GM12878 (cell line): ENCODE results near the gene PES1.

Experiments used
- CTCF ChIP-seq, 3 experiments: IDR thresholded peaks in 2 of 3; conservative IDR thresholded peaks in 1 of 3; 2 replicates each; pipeline ENCODE4 v1.5.1; 2011; ENCODE audit warnings: low read depth in 3 of 3, low read length in 3 of 3, mild to moderate bottlenecking in 3 of 3, control low read depth in 2 of 3, moderate library complexity in 2 of 3, inconsistent platforms in 1 of 3, mixed read lengths in 1 of 3; ENCODE audit not compliant: control insufficient read depth in 2 of 3, insufficient read depth in 1 of 3; ENCODE audit errors: extremely low read depth in 1 of 3
- FOXK2 ChIP-seq: fragments of 450-650 bp; IDR thresholded peaks from 2 replicates; pipeline ENCODE4 v1.6.1; 2017; ENCODE audit warnings: mild to moderate bottlenecking, moderate library complexity
- GABPA ChIP-seq: IDR thresholded peaks from 2 replicates; pipeline ENCODE4 v1.6.1; 2014; ENCODE audit warnings: antibody characterized with exemption, low read depth, mild to moderate bottlenecking, inconsistent platforms
- NR2C2 ChIP-seq: IDR thresholded peaks from 2 replicates; pipeline ENCODE4 v1.6.1; 2011; ENCODE audit warnings: borderline replicate concordance, low read depth; ENCODE audit not compliant: control insufficient read depth, insufficient read length
- PBX3 ChIP-seq: IDR thresholded peaks from 2 replicates; pipeline ENCODE4 v1.6.1; 2011; ENCODE audit warnings: mild to moderate bottlenecking, low read depth, low read length, moderate library complexity; ENCODE audit not compliant: insufficient replicate concordance
- POLR2A ChIP-seq: IDR thresholded peaks from 2 replicates; pipeline ENCODE4 v1.6.1; 2011; ENCODE audit warnings: low read depth, mild to moderate bottlenecking, low read length
- RFX5 ChIP-seq: IDR thresholded peaks from 2 replicates; pipeline ENCODE4 v1.6.1; 2011; ENCODE audit warnings: low read depth, low read length, improper control_type of control experiment
- SMC3 ChIP-seq: IDR thresholded peaks from 2 replicates; pipeline ENCODE4 v1.6.1; 2011; ENCODE audit warnings: low read length, improper control_type of control experiment, borderline replicate concordance
- SREBF2 ChIP-seq: IDR thresholded peaks from 2 replicates; pipeline ENCODE4 v1.6.1; 2012; ENCODE audit warnings: mild to moderate bottlenecking, low read length
- SUPT20H ChIP-seq: IDR thresholded peaks from 2 replicates; pipeline ENCODE4 v1.6.1; 2011; ENCODE audit warnings: low read depth, mild to moderate bottlenecking, low read length, moderate library complexity, borderline replicate concordance; ENCODE audit not compliant: control insufficient read depth
- SUZ12 ChIP-seq: fragments of 200-600 bp; sonication (generic); IDR thresholded peaks from one replicate; pipeline ENCODE4 v1.6.1; 2018; ENCODE audit warnings: antibody characterized with exemption, mild to moderate bottlenecking; ENCODE audit not compliant: unreplicated experiment
- TAF1 ChIP-seq: IDR thresholded peaks from 2 replicates; pipeline ENCODE4 v1.6.1; 2011; ENCODE audit warnings: mild to moderate bottlenecking, low read depth, low read length, borderline replicate concordance

DNA sequence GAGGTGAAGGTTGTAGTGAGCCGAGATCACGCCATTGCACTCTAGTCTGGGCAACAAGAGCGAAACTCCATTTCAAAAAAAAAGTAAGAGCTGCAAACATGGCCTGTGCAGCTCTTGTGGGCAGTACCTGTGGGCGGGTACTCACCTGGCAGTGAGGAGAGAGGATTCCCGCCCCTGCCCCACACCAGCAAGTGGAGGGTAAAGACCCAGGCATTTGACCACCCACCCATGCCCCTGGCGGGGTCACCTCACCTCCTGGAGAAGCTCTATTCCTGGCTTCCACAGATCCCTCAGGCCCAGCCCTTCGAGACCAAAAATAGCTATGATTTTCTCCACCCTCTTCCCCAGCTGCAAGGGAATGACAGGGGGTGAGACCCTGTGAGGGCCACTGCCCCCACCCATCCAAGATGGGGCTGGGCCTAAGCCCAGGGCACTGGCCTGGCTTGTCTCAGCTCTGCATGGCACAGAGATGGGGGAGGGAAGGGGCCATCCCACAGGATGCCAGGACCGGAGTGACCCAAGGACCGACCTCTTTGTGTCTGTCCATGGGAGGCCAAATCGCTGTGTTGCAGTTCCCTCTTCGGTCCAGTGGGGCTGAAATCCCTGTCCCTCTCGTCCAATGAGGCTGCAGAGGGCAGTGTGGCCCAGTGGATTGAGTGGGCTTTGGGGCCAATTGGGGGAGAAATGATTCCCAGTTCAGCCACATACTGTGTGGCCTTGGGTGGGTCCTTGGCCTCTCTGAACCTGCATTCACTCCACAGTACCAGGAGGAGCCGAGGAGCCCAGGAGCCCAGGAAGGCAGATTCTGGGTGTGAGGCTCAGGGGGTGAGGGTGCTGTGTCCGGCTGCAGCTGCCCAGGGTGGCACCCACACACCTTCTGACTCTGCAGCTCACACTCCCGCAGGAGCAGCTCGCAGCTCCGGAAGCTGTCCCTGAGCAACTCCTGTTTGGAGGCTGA lies 59.8 kb downstream of the PES1 start:
- TF ChIP-seq NR2C2 (no peak), SREBF2 (no peak), CTCF (IDR thresholded peaks at IDR 0.05 in 2 of 3, conservative IDR thresholded peaks at IDR 0.05 in 1 of 3; ENCODE audit: control insufficient read depth in 2 of 3, extremely low read depth in 1 of 3, insufficient read depth in 1 of 3, low read depth in 3 of 3, low read length in 3 of 3) (no peak), FOXK2 (no peak), SMC3 (no peak), TAF1 (no peak), SUPT20H (no peak), SUZ12 (no peak), POLR2A (no peak), RFX5 (no peak), PBX3 (no peak), GABPA (no peak)
